GM19463 (cell line): ENCODE measurements around the gene CYBB.

Experiments
- ATAC-seq: cut with Tn5 transposase; IDR thresholded peaks from one replicate; pipeline ENCODE4 v1.9.1; 2021; ENCODE audit warnings: mild to moderate bottlenecking, moderate library complexity; ENCODE audit not compliant: unreplicated experiment

CYBB gene

GRCh38 chrX:37834937-37835336 is 55.1 kb downstream of the CYBB start:
- no peak for ATAC-seq

GRCh38 chrX:37840931-37841330 is 61.1 kb downstream of the CYBB start:
- ATAC-seq = no peak

GRCh38 chrX:37844622-37845021 is 64.8 kb downstream of the CYBB start:
- ATAC-seq = no peak

GRCh38 chrX:37846141-37846540 is 66.3 kb downstream of the CYBB start:
- no peak for ATAC-seq

- ATAC-seq = no peak
These were observed 66.7 kb downstream of the CYBB start for GRCh38 chrX:37846558-37846933.

GRCh38 chrX:37846934-37847732 is 67.3 kb downstream of the CYBB start, which contains the start of gene DYNLT3:
DYNLT3 (minus strand) TSS chrX:37847571; CDS start chrX:37847510, 61 bp downstream.
- peak; percentile 99 for ATAC-seq

GRCh38 chrX:37847733-37848197 is 67.9 kb downstream of the CYBB start:
- peak; percentile 15 for ATAC-seq

GRCh38 chrX:37854148-37854547 is 74.3 kb downstream of the CYBB start:
- ATAC-seq = no peak

- no peak for ATAC-seq
These were observed 74.9 kb downstream of the CYBB start for GRCh38 chrX:37854748-37855147.

- no peak for ATAC-seq
These were observed 80.9 kb downstream of the CYBB start for GRCh38 chrX:37860721-37861120.

GRCh38 chrX:37862851-37863250 is 83.0 kb downstream of the CYBB start:
- ATAC-seq = no peak
